Mucosa of descending colon (tissue), 3 donors: ENCODE measurements around the gene CA6. TPM values are rescaled to one million over a fixed set of nuclear protein-coding genes. Genes with fewer than 3 reads are reported as not detected.

Source experiments
- ATAC-seq: fragments of 200-7000 bp; cut with Tn5 transposase; one replicate; pipeline ENCODE4 v1.9.1; 2020; ENCODE audit warnings: mild to moderate bottlenecking, moderate library complexity
- DNase-seq, 3 donors: peaks; one replicate each; pipeline ENCODE4 v3.0.0-alpha.2; 2020
- H3K36me3 ChIP-seq: fragments of 200-600 bp; one replicate; pipeline ENCODE4 v1.8.0; 2021; ENCODE audit warnings: low read depth, mild to moderate bottlenecking
- H3K4me1 ChIP-seq: fragments of 200-600 bp; one replicate; pipeline ENCODE4 v1.8.0; 2021; ENCODE audit warnings: low read depth, mild to moderate bottlenecking
- H3K4me3 ChIP-seq: fragments of 200-600 bp; one replicate; pipeline ENCODE4 v1.8.0; 2021; ENCODE audit warnings: mild to moderate bottlenecking
- H3K9me3 ChIP-seq: fragments of 200-600 bp; one replicate; pipeline ENCODE4 v1.8.0; 2021; ENCODE audit warnings: mild to moderate bottlenecking
- CTCF ChIP-seq: fragments of 200-600 bp; IDR thresholded peaks from one replicate; pipeline ENCODE4 v1.8.0; 2022; ENCODE audit warnings: antibody characterized with exemption, mild to moderate bottlenecking
- intact Hi-C, 2 donors: fragments of 100-400 bp; cut with DNase I in 1 of 2; cut with micrococcal nuclease in 1 of 2; formaldehyde crosslinking; loops; one replicate each; pipeline versions ENCODE4 v1.11.0 to v1.11.1; 2022; cut with DNase I, micrococcal nuclease
- total RNA-seq, 3 donors: library from RNA; stranded (reverse); fragmentation: NEBNext Ultra II Directional in 2 of 3; extraction: Animal tissue kit (Norgen Biotek cat#: 25700) in 2 of 3; gene quantifications; one replicate each; pipeline versions ENCODE4 v1.2.1 to v1.2.4, GENCODE V29; 2021 to 2023
- donor health status: DM: no; HTN: no; CAD: no; lungs with moderate emphysema.
- donor health status: DM: no; HTN: no; CAD: no.
- donor health status: DM: no; HTN: yes; CAD: no.

CA6 gene
- total RNA-seq, 3 donors from 2014 or later, result not detected

GRCh38 chr1:9009438-9010370 lies 64.0 kb downstream of the CA6 start:
- Histone ChIP-seq H3K9me3 (no peaks in the 10 kb centered on the region), H3K4me3 (no peak overlapping the region), H3K4me1 (no peaks in the 10 kb centered on the region), H3K36me3 (no peaks in the 10 kb centered on the region)
- peak; percentile 52 for ATAC-seq
- TF ChIP-seq CTCF, result peak; percentile 58
- DNase-seq, result peak; percentile 52 to 59 (median 56)
- intact Hi-C loops, result loop anchor here (5.0 kb wide), 2 partner anchors 92 to 93 kb away; no protein-coding TSS in a partner anchor

- no peak overlapping the region for H3K4me3 ChIP-seq
- DNase-seq (peak in 2 of 3 donors; percentile 42 to 78), ATAC-seq (peak; percentile 86)
- H3K4me1 ChIP-seq, result no peaks in the 10 kb centered on the region
- TF ChIP-seq CTCF, result no peak
- intact Hi-C loops, result loop anchor here in 1 of 2 donors (5.0 kb wide), 1 partner anchor 91 kb away; no protein-coding TSS in a partner anchor
- H3K9me3 ChIP-seq, result no peaks in the 10 kb centered on the region
- no peaks in the 10 kb centered on the region for H3K36me3 ChIP-seq
These were observed 65.2 kb downstream of the CA6 start for GRCh38 chr1:9010781-9011323.

GRCh38 chr1:9013819-9014218 lies 68.2 kb downstream of the CA6 start:
- DNase-seq, result no peak
- no peak overlapping the region for H3K4me3 ChIP-seq
- intact Hi-C loops, result loop anchor here in 1 of 2 donors (5.0 kb wide), 1 partner anchor 88 kb away; no protein-coding TSS in a partner anchor
- H3K9me3 ChIP-seq, result no peaks in the 10 kb centered on the region
- no peak for TF ChIP-seq CTCF
- H3K36me3 ChIP-seq, result no peaks in the 10 kb centered on the region
- ATAC-seq, result no peak
- H3K4me1 ChIP-seq, result no peaks in the 10 kb centered on the region

- no peak for TF ChIP-seq CTCF
- Histone ChIP-seq H3K9me3 (no peaks in the 10 kb centered on the region), H3K36me3 (no peaks in the 10 kb centered on the region), H3K4me3 (no peak overlapping the region), H3K4me1 (no peaks in the 10 kb centered on the region)
- ATAC-seq (no peak), DNase-seq (no peak)
- intact Hi-C loops, result loop anchor here in 1 of 2 donors (5.0 kb wide), 1 partner anchor 88 kb away; no protein-coding TSS in a partner anchor
These were observed 69.1 kb downstream of the CA6 start for GRCh38 chr1:9014475-9015375.

GRCh38 chr1:9016455-9016854 lies 70.8 kb downstream of the CA6 start:
- ATAC-seq (no peak), DNase-seq (no peak)
- H3K4me3 ChIP-seq, result no peak overlapping the region
- H3K4me1 ChIP-seq, result no peaks in the 10 kb centered on the region
- no peaks in the 10 kb centered on the region for H3K36me3 ChIP-seq
- TF ChIP-seq CTCF, result no peak
- intact Hi-C loops, result no loop called here
- no peaks in the 10 kb centered on the region for H3K9me3 ChIP-seq
